GM18909 (cell line): ENCODE measurements around the gene WNK2.
"Not testable (repeated sequence)": the region's sequence is repeated elsewhere in the genome, so short reads cannot be mapped to it uniquely, and the experiment has no call there.

ENCODE experiments used
- ATAC-seq: cut with Tn5 transposase; IDR thresholded peaks from one replicate; pipeline ENCODE4 v1.9.1; 2021; ENCODE audit warnings: mild to moderate bottlenecking; ENCODE audit not compliant: unreplicated experiment, poor library complexity

WNK2 gene

DNA sequence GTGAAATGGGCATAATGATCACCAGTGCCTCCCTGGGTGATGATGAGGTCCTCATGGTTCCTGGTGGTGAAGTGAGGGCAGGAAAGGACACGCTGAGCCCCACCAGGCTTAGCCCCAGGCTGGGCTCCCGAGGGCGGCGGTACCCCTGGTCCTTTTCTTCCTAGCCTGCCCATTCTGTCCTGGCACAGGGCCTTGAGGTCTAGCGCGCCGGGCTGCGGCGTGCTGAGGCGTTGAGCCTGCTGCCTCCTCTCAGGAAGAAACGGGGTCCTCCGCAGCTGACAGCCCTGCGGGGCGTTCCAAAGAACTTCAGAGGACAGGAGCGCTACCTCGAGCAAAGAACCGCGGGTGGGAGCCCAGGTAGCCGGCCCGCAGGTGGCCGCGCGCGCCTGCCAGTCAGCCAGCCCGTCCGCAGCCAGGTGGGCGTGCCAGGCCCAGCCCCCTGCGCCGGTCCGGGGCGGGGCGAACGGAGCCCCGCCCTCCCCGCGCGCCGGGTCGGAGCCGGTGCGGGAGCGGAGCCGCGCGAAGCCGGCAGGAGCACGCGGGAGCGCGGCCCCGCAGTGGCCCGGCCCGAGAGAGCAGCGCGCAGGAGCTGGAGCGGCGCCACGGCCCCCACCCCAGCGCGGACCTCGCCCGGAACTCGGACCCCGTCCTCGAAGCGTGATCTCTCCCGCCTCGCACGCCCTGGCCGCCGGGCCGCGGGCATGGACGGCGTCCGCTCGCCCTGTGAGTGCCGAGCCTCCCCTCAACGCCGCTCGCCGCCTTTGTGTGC lies at the start of gene WNK2:
Gene WNK2 (plus strand): TSS at position 477 of the 769 bp plus-strand sequence. CDS start 791 bp downstream, outside the sequence.
- ATAC-seq = no peak

DNA sequence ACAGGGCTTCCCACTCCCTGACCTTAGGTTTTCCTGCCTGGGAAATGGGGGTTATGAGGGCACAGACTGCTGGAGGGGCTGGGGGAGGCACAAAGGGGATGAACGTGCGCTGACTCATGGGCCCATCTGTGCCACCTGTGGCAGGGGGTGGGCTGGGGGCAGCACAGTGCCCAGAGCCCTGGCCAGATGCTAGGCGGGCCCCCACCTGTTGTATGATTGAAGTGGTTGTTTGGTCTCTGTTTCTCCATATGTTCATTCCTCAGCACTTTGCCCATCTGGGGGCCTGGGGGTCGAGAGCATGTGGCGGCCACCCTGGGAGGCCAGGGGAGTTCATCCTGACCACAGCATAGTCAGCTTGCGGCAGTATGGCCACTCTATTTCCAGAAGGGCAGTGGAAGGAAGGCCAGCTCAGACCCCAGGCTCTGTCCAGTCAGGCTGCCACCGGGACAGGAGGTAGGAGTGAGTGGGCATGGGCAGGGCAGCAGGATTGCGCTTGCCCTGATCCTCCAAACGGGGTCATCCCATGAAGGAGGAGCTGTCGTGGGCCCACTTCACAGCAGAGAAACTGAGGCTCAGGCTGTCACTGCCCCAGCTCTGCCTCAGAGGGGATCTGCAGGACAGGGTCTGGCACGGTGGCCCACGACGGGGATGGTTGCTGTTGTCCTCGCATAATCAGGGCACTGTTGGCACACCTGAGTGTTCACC lies 49.0 kb upstream of the WNK2 start:
- no peak for ATAC-seq

DNA sequence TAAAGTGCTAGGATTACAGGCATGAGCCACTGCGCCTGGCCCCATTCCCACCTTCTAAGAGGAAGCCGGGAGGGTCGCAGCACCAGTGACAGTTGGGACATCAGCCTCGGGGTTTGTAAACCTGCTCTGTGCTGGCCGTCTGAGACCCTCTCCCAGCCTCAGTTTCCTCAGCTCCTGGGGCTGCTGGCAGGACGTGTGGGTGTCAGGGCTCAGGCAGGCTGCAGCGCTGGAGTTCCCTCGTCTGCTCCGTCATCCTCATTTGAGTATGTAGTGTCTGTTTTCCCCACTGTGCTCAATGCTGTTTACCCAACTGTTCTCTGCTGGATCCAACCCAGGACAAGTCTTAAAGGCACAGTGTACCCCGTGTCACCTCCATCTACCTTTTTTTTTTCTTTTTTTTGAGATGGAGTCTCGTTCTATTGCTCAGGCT lies 47.9 kb upstream of the WNK2 start:
- no peak for ATAC-seq

DNA sequence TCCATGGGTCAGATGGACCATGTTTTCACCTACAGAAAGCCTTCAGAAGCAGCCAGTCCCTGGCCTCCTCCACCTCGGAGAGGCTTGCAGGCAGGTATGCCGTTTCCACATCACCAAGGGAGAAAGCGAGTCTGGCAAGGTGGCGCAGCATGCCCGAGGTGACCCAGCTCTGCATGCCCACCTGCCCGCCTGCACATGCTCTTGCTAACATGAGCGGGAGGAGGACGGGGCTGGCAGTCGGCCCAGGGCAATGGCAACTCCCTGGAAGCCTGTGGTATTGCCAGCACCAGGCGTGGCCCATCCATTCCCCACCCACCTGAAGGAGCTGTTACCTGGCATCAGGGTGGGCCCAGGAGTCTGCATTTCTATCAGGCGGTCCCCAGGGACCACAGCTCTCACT lies 46.6 kb upstream of the WNK2 start:
- ATAC-seq = no peak

DNA sequence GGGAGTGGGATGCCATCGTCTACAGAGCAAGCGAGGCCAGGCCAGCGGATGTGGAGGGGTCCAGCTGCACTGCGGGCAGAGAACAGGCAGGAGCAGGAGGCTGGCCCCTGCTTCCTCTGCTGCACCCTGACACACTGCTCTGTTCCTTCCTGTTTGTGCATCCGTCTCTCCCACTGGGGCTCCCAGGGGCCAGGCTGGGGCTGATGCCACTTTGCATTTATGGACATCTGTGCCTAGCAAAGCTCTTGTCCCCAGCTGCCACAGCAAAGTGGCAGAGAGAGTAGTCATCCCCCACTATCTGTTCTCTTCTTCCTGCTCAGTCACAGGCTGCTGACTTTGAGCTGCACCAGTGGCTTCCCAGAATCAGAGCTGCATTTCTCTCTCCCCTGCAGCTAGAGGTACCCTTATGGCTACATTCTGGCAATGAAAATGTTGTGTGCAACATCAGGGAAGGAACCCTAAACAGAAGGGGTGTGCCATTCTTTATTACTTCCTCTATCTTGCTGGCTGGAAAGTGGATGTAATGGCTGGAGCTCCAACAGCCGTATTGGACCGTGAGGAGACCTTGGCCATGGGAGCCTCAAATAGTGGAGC lies 45.7 kb upstream of the WNK2 start:
- ATAC-seq = no peak

DNA sequence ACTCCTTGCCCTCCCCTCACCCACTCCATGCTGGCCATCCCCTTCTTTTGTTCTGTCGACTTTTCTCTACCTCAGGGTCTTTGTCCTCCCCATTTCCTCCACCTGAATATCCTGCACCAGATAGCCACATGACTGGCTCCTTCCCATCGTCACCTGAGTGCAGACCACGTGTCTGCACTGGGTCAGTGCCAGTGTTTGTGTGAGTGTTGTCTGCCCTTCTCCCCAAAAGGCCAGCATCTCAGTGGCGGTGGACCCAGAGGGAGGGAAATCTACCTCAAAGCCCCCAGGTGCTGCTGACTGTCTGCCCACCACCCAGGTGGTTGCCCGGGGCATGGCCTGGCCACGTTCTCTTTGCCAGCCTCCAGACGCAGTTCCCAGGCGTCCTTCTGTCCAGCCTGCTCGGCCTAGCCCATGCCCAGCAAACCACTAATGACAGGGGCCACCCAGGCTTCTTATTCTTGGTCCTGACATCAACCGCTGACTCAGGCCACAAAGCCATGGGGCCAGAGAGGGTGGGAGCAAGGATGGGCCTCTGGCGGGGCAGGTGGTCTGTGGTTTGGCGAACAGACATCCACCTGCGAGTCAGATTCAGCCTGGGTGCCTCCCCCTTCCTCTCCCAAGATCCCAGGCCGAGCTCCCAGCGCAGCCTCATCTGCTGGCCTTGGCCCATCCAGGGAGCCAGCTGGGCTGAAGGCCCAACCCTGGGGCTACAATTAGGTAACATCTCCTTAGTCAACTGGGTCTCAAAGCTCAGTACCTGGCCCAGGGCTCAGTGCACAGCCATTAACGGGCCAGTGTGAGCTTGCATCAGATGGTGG lies 44.4 kb upstream of the WNK2 start:
- ATAC-seq = no peak

DNA sequence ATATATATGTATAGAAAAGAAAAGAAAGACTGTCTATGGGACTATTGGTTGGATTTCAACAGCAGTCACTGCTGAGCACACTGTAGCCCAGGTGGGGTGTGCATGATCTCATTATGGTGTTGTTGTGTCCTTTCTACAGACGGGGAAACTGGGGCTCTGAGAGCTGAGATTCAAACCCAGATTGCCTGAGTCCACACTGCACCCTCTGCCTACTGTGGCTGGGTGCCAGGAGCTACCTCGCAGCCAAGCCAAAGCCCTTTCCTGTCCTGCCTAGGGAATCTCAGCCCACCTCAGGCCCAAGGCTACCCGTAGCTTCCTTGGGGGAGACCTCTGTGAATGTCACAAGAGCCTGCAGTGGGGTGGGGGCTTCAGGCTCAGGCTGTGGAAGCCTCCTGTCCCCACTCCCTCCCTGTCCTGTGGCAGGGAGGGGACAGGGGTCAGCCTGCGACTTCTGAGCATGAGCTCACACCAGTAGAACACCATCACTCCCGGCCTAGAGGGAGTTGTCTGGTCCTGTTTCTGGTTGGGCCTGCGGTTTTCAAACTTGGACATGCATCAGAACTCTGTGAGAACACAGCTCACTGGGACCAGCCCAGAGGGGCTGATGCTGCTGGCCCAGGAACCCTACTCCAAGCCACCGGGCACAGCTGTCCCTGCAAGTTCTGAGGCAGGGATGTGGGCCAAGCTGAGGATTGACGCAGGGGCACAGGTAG lies 42.0 kb upstream of the WNK2 start:
- ATAC-seq = no peak

DNA sequence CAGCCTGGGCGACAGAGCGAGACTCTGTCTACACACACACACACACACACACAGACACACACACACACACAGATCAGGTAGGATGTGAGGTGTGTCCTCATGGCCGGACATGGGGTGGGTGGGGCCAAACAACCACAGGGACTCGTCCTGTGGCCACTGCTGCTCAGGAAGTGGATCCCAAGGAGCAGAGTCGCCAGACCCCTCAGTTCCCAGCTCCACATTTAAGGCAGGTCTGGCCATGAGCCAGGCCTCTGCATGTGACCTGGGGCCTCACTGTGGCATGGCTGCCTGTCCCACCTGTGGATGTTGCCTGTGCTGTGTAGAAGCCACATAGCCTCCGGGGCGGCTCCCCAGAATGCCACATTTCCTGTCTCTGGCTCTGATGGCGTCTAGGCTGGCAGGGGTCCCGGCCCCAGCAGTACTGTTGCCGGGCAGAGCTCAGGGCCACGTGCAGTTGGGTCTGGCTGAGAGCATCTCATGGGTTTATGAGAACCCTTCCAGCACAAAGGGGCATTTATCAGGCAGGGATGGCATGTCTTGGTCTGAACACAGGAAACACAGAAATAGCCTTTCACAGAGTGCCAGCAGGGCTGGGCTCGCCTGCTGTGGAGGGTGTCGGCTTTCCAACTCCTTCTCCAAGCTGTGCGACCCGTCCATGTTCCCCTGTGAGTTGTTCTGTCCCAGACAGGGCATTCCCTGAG lies 40.0 kb upstream of the WNK2 start:
- no peak for ATAC-seq

DNA sequence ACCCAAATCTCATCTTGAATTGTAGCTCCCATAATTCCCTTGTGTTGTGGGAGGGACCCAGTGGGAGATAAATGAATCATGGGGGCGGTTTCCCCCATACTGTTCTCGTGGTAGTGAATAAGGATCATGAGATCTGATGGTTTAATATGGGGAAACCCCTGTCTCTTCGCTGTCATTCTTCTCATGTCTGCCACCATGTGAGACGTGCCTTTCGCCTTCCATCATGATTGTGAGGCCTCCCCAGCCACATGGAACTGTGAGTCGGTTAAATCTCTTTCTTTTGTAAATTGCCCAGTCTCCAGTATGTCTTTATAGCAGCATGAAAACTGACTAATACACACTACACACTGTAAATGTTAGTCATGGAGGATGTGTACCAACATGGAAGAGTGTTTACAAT lies 37.2 kb upstream of the WNK2 start:
- ATAC-seq = not testable (repeated sequence)

DNA sequence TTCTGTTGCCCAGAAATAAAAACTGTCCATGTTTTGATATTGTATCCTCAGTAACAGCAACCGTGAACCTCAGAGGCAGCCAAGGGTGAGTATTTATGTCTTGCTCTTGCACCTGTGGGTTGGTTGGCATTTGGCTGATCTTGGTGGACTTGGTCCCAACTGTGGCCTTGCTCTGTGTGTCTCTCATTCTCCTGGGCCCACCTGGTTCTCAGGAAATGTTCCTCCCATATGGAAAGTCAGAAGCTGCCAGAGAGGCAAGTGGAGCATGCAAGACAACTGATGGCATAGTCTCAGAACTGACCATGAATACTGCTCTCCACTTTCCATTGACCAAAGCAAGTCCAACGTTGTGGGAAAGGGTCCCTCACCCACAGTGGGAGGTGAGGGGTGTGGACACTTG lies 36.3 kb upstream of the WNK2 start:
- no peak for ATAC-seq

DNA sequence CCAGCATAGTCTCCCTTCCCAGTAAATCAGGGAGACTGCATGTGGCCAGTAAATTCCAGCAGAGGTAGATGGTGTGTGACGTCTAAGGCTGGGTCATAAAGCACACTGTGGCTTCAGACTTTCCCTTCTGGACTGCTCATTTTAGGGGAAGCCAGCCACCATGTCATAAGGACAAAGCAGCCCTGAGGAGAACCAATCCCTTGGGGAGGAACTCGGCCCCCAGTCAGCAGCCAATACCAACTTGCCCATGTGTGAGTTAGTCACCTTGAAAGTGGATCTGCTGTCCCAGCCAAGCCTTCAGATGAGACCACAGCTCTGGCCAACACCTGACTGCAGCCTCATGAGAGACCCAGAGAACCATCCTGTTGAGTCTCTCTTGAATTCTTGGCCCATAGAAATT lies 35.2 kb upstream of the WNK2 start:
- ATAC-seq = no peak

DNA sequence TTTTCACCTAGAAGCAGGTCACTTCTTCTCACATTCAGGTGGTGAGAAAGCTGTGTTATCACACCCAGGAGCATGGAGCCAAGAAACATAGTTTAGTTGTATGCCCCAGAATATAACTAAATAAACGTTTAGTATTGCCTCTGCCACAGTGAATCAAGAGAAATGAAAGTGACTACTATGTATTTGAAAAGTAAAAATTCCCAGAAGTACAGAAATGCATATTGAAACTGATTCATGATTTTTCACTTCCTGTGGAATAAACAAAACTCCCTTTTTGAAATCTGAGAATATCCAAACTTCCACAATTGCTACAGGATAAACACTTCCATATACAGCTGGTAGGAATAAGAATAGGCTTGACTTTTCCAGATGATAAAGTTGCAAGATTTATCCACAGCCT lies 34.6 kb upstream of the WNK2 start:
- ATAC-seq = no peak

DNA sequence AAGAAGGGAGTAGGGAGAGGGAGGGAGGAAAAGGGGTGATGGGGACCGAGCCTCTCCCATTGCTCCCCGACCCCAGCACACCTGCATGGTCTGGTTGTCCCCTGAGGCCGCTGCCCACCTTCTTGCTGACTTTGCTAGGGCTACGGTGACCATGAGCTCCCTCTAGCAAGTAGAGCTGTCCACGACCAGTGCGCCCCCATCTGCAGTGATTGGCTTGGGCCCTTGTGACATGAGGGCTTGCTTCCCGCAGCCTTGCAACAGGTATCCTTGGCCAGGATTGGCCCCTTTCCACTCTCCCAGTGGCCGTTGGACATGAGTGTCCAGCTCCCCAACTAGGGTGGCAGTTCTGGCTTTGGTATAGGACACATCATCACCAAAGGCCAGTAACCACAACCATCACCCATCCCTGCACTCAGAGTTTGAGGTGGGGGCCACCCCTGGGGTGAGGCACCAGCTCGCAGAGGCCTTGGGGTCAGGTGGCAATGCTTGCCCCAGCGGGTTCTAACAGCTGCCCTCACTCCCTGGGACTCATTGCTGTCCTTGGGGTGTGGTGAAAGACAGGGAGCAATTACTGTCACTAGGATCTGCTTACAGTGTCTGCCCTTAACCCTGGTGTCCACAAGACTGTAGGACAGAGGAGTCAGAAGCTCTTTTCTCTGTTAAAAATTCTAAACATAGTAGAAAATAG lies 32.7 kb upstream of the WNK2 start:
- ATAC-seq = no peak

DNA sequence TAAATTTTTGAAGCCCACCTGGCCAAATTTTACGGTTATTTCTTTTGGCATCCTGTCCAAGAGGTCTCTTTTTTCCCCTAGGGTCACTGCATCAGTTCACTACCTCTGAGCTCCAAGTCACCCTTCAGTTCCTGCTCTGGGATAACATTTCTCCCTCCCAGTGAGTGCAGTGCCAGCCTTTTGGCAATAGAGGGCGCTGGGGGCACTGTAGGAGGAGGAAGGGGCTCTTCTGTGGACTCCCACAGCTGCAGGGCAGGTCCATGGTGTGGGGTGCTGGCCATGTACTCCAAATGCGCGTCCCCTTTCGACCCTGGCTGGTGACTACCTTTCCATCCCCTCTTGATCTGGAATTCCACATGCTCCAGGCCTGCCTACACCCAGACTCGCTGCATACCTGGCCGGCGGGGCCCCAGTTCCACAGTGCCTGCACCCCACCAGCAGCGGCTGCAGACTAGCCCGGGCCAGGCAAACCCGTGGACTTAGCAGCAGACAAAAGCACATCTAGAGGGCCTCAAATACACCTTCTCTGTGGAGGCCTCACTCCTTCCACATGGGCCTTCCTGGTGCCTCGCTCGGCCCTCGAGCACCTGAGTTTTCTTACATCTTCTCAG lies 29.5 kb upstream of the WNK2 start:
- no peak for ATAC-seq

DNA sequence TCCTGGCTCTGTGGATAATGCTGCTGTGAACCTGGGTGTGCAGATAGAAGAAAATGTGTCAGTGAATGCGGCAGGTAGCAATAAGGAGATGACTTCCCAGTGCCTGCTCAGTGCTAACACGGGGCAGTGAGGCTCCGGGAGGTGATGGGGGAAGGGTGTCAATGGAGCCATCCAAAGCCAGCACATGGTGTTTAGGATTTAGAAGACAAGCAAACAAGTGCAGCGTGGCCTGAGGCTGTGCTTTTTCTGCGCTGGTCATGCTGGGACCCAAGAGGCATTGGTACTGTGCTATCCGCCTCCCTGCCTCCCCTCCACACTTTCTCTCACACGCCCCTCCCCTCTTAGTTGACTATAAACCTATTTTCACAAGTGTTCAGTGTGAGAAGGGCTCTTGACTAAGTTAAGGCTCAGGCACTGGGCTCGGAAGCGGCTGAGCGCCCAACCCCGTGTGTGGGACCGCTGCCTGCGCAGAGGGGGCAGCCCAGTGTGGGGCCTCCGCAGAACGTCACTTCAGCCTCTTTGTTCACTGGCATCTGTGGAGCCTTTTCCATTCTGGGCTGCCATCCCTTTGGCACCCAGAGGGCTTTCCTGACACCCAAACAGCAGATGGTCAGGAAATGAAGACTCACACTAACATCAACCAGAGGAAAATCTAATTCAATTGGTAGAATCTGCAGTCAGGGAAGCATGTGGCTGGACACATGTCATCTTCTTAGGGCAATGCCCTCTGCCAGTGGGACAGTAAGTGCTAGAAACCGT lies 28.0 kb upstream of the WNK2 start:
- ATAC-seq = no peak

DNA sequence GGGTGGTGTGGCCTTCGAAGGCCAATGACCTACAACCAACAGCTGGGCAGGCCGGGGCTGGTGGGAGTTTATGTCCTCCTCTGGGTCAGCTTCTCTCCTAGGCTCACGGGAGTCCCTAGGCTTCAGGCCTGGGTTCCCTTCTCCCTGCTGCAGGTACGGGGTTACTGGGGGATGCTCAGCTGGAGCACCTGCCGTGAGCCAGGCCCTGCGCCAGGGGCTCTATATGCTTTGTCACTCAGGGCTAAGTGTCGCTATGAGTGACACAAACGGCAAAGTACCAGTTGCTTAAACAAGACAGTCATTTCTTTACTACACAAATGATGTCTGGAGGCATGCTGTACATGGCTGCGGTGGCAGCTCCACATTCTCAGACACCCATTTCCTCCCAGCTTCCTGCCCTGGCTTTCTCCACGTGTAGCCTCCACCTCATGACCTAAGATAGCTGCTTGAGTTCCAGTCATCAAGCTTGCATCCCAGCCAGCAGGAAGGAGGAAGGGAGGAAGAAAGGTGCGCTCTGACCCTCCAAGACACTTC lies 27.4 kb upstream of the WNK2 start:
- peak; percentile 54 for ATAC-seq
